GM10248 (cell line): ENCODE results near the gene TNK1.

Experiments used
- CTCF ChIA-PET: fragments of 300-600 bp; sonication (Branson Sonifier 250); formaldehyde crosslinking; extraction: SDS; loops from one replicate; lab custom pipeline; 2021; ENCODE audit warnings: antibody characterized with exemption; lab: Yijun Ruan, JAX
- POLR2A ChIA-PET: fragments of 350-650 bp; sonication (Branson Sonifier 250); formaldehyde crosslinking; extraction: SDS; loops from one replicate; lab custom pipeline; 2020; ENCODE audit warnings: antibody characterized with exemption; lab: Yijun Ruan, JAX
- DNase-seq: peaks from one replicate; pipeline ENCODE4 v3.0.0; 2012; ENCODE audit errors: extremely low spot score
- CTCF ChIP-seq: IDR thresholded peaks from 2 replicates; pipeline ENCODE4 v1.5.1; 2012; ENCODE audit warnings: mild to moderate bottlenecking, low read depth; ENCODE audit errors: extremely low read depth, missing control alignments, control extremely low read depth

Gene TNK1

GRCh38 chr17:7348478-7349242 is 32.2 kb upstream of the TNK1 start:
- TF ChIP-seq CTCF: no peak
- POLR2A ChIA-PET: interaction anchor here (0.7 to 1.6 kb wide), 2 partner anchors 12 to 19 kb away, joined by 3 to 4 read pairs; partner anchors contain the start of genes ACAP1 and NEURL4
- CTCF ChIA-PET: interaction anchor here (1.0 to 8.1 kb wide), 7 partner anchors 7 to 212 kb away, joined by 3 to 62 read pairs (median 5); partner anchors contain the start of genes ACAP1 and SLC2A4
- no peak for DNase-seq

- CTCF ChIA-PET: interaction anchor here (1.5 to 8.1 kb wide), 4 partner anchors 15 to 208 kb away, joined by 3 to 62 read pairs (median 31); partner anchors contain the start of genes ACAP1, SENP3 and TNFSF13
- TF ChIP-seq CTCF: peak; percentile 57
- DNase-seq: peak; percentile 95
- POLR2A ChIA-PET: interaction anchor here (1.0 kb wide), 1 partner anchor 52 kb away, joined by 6 read pairs; the partner anchor contains the start of gene TMEM256
These were observed 29.0 kb upstream of the TNK1 start, which contains the start of gene KCTD11 for GRCh38 chr17:7351665-7352502. Gene KCTD11, plus strand, starts transcription at chr17:7352162.

GRCh38 chr17:7352503-7352889 is 28.4 kb upstream of the TNK1 start:
- no peak for DNase-seq
- no peak for TF ChIP-seq CTCF
- ChIA-PET POLR2A (no interaction called here), CTCF (interaction anchor here (0.7 to 8.1 kb wide), 6 partner anchors 16 to 225 kb away, joined by 3 to 62 read pairs (median 11); partner anchors contain the start of genes ACAP1, SENP3 and TNFSF13)

GRCh38 chr17:7352910-7353635 is 27.8 kb upstream of the TNK1 start:
- POLR2A ChIA-PET: interaction anchor here (0.5 to 0.8 kb wide), 2 partner anchors 16 to 47 kb away, joined by 3 to 4 read pairs; partner anchors contain the start of gene ACAP1
- CTCF ChIA-PET: interaction anchor here (0.7 to 8.1 kb wide), 10 partner anchors 15 to 225 kb away, joined by 3 to 62 read pairs (median 5); partner anchors contain the start of genes ACAP1, SENP3 and TNFSF13
- no peak for DNase-seq
- TF ChIP-seq CTCF: no peak

GRCh38 chr17:7354262-7354843 is 26.5 kb upstream of the TNK1 start:
- DNase-seq: peak; percentile 44
- no peak for TF ChIP-seq CTCF
- ChIA-PET CTCF (interaction anchor here (0.8 to 8.1 kb wide), 16 partner anchors 10 to 235 kb away, joined by 3 to 62 read pairs (median 8); partner anchors contain the start of genes ACAP1, SENP3, SOX15 and TMEM102), POLR2A (interaction anchor here (0.6 to 1.0 kb wide), 3 partner anchors 18 to 130 kb away, joined by 3 read pairs; partner anchors contain the start of genes ACAP1 and POLR2A)
